Gastroesophageal sphincter (tissue), 4 donors: Measurements from ENCODE around the gene IFI30. TPM values are rescaled to one million over a fixed set of nuclear protein-coding genes. Genes with fewer than 3 reads are reported as not detected.
A peak's percentile ranks its signal among the peaks of the same experiment; 100 is the strongest.

ENCODE experiments used
- ATAC-seq: fragments of 150-250 bp; one replicate; pipeline ENCODE4 v1.9.1; 2016; ENCODE audit warnings: mild to moderate bottlenecking, moderate library complexity
- H3K27ac ChIP-seq, 4 donors: fragments of 200-600 bp; sonication (generic) in 3 of 4; 1 replicate in 3 of 4; 2 replicates in 1 of 4; pipeline ENCODE4 v1.5.1; 2016 to 2019
- H3K27me3 ChIP-seq: fragments of 200-600 bp; sonication (generic); one replicate; pipeline ENCODE4 v1.5.1; 2019
- H3K36me3 ChIP-seq, 2 donors: fragments of 200-600 bp; sonication (generic); one replicate each; pipeline ENCODE4 v1.5.1; 2019; ENCODE audit warnings: control low read depth in 1 of 2
- H3K4me1 ChIP-seq, 3 donors: fragments of 200-600 bp; sonication (generic); 1 replicate in 2 of 3; 2 replicates in 1 of 3; pipeline ENCODE4 v1.5.1; 2016 to 2019; ENCODE audit warnings: control low read depth in 2 of 3
- H3K4me3 ChIP-seq, 2 donors: fragments of 200-600 bp; sonication (generic); one replicate each; pipeline ENCODE4 v1.5.1; 2019; ENCODE audit warnings: mild to moderate bottlenecking in 1 of 2, moderate library complexity in 1 of 2
- H3K9me3 ChIP-seq, 3 donors: fragments of 200-600 bp; sonication (generic); one replicate each; pipeline ENCODE4 v1.5.1; 2017 to 2019; ENCODE audit warnings: control low read depth in 2 of 3
- CTCF ChIP-seq, 4 experiments: fragments of 200-600 bp in 2 of 4; fragments of 450-650 bp in 2 of 4; sonication (generic) in 1 of 4; IDR thresholded peaks; one replicate each; pipeline ENCODE4 v1.5.1; 2017 to 2019; ENCODE audit warnings: antibody characterized with exemption in 4 of 4, mild to moderate bottlenecking in 2 of 4, moderate library complexity in 2 of 4
- EP300 ChIP-seq: sonication (generic); formaldehyde crosslinking; IDR thresholded peaks from one replicate; pipeline ENCODE4 v1.6.1; 2017; ENCODE audit warnings: antibody characterized with exemption, mild to moderate bottlenecking
- POLR2A ChIP-seq, 2 donors: fragments of 450-650 bp; IDR thresholded peaks; one replicate each; pipeline ENCODE4 v1.6.1; 2017; ENCODE audit warnings: antibody characterized with exemption in 2 of 2, mild to moderate bottlenecking in 2 of 2, moderate library complexity in 1 of 2
- POLR2AphosphoS5 ChIP-seq: sonication (generic); formaldehyde crosslinking; IDR thresholded peaks from one replicate; pipeline ENCODE4 v1.6.1; 2017; ENCODE audit warnings: antibody characterized with exemption
- WGBS, 2 donors: methylation state at CpG; one replicate each; pipeline ENCODE4 v1.1.5; 2018; ENCODE audit warnings: low coverage in 1 of 2; 5-methylcytosine and 5-hydroxymethylcytosine counted together
- total RNA-seq, 4 donors: library from RNA; depleted of rRNA; stranded (reverse); fragments of >200 nt; gene quantifications; one replicate each; pipeline ENCODE4 v1.1.0, GENCODE V29; 2016

Gene IFI30
- total RNA-seq, 4 donors from 2014 or later, result 4.4 to 79.6 (median 40.8) TPM

- Histone ChIP-seq H3K4me3 (no peak overlapping the region), H3K9me3 (no peaks in the 10 kb centered on the region), H3K27me3 (no peaks in the 10 kb centered on the region), H3K27ac (peak overlapping the region in 3 of 4 donors; percentile 54 to 74 (median 61)), H3K4me1 (peaks cover 0 to 24% (median 4%) of the 10 kb centered on the region in 3 donors), H3K36me3 (peaks cover 0 to 42% of the 10 kb centered on the region in 2 donors)
- peak; percentile 12 for ATAC-seq
- 11 to 39% methylated on average over 3 to 7 of the region's 16 CpGs for WGBS, 2 donors
- TF ChIP-seq EP300 (no peak), CTCF (IDR thresholded peaks at IDR 0.05) (no peak), POLR2A (IDR thresholded peaks at IDR 0.05) (no peak), POLR2AphosphoS5 (no peak)
These were observed 2.8 kb upstream of the IFI30 start for GRCh38 chr19:18170714-18171255.

- no peaks in the 10 kb centered on the region for H3K27me3 ChIP-seq
- H3K4me1 ChIP-seq, result peaks cover 0 to 24% (median 4%) of the 10 kb centered on the region in 3 donors
- no peak overlapping the region for H3K4me3 ChIP-seq
- no peak for TF ChIP-seq POLR2AphosphoS5
- no peak for TF ChIP-seq CTCF (IDR thresholded peaks at IDR 0.05)
- TF ChIP-seq POLR2A (IDR thresholded peaks at IDR 0.05), result no peak
- TF ChIP-seq EP300, result no peak
- WGBS, 2 donors, result 78 to 86% methylated on average over 1 to 5 of the region's 8 CpGs
- peak overlapping the region in 3 of 4 donors; percentile 37 to 74 (median 54) for H3K27ac ChIP-seq
- no peak for ATAC-seq
- H3K36me3 ChIP-seq, result peaks cover 0 to 33% of the 10 kb centered on the region in 2 donors
- no peaks in the 10 kb centered on the region for H3K9me3 ChIP-seq
These were observed 1.8 kb upstream of the IFI30 start for GRCh38 chr19:18171605-18172327.

GRCh38 chr19:18172331-18173053 lies 1.1 kb upstream of the IFI30 start:
- no peak overlapping the region for H3K4me3 ChIP-seq
- H3K4me1 ChIP-seq, result peaks cover 0 to 24% (median 4%) of the 10 kb centered on the region in 3 donors
- H3K27me3 ChIP-seq, result no peaks in the 10 kb centered on the region
- no peak for ATAC-seq
- TF ChIP-seq POLR2AphosphoS5 (no peak), EP300 (no peak)
- no peaks in the 10 kb centered on the region for H3K9me3 ChIP-seq
- WGBS, 2 donors, result no CpG with 5 or more reads among the region's 7 CpGs
- H3K36me3 ChIP-seq, result peaks cover 0 to 25% of the 10 kb centered on the region in 2 donors
- peak overlapping the region in 3 of 4 donors; percentile 54 to 74 (median 66) for H3K27ac ChIP-seq

- H3K4me1 ChIP-seq, result peaks cover 0 to 24% (median 4%) of the 10 kb centered on the region in 3 donors
- H3K9me3 ChIP-seq, result no peaks in the 10 kb centered on the region
- H3K36me3 ChIP-seq, result peaks cover 0 to 19% of the 10 kb centered on the region in 2 donors
- no peak for TF ChIP-seq CTCF (IDR thresholded peaks at IDR 0.05)
- no peak for TF ChIP-seq EP300
- TF ChIP-seq POLR2A (IDR thresholded peaks at IDR 0.05), result no peak
- TF ChIP-seq POLR2AphosphoS5, result no peak
- peak overlapping the region in 3 of 4 donors; percentile 54 to 74 (median 66) for H3K27ac ChIP-seq
- H3K27me3 ChIP-seq, result no peaks in the 10 kb centered on the region
- ATAC-seq, result peak; percentile 29
- 22 to 31% methylated on average over 5 of the region's 18 CpGs for WGBS, 2 donors
- H3K4me3 ChIP-seq, result peak overlapping the region; percentile 46 to 75
These were observed 500 bp upstream of the IFI30 start for GRCh38 chr19:18173054-18173571.

GRCh38 chr19:18174983-18175382 lies 1.4 kb downstream of the IFI30 start:
- no peak for TF ChIP-seq POLR2A (IDR thresholded peaks at IDR 0.05)
- no peak for TF ChIP-seq CTCF (IDR thresholded peaks at IDR 0.05)
- WGBS, 2 donors, result no CpG with 5 or more reads among the region's 11 CpGs
- peaks cover 0 to under 1% of the 10 kb centered on the region in 2 donors for H3K36me3 ChIP-seq
- no peaks in the 10 kb centered on the region for H3K9me3 ChIP-seq
- no peak overlapping the region for H3K27ac ChIP-seq
- no peak for ATAC-seq
- H3K4me1 ChIP-seq, result peaks cover 0 to 24% (median 4%) of the 10 kb centered on the region in 3 donors
- H3K27me3 ChIP-seq, result no peaks in the 10 kb centered on the region
- H3K4me3 ChIP-seq, result peak overlapping the region in 1 of 2 donors; percentile 75
